SIG-M5 (cell line): ENCODE measurements around the gene MYO18A.

Experiments
- DNase-seq: peaks from one replicate; lab custom pipeline; 2025; lab: John Stamatoyannopoulos, UW

Gene MYO18A

DNA sequence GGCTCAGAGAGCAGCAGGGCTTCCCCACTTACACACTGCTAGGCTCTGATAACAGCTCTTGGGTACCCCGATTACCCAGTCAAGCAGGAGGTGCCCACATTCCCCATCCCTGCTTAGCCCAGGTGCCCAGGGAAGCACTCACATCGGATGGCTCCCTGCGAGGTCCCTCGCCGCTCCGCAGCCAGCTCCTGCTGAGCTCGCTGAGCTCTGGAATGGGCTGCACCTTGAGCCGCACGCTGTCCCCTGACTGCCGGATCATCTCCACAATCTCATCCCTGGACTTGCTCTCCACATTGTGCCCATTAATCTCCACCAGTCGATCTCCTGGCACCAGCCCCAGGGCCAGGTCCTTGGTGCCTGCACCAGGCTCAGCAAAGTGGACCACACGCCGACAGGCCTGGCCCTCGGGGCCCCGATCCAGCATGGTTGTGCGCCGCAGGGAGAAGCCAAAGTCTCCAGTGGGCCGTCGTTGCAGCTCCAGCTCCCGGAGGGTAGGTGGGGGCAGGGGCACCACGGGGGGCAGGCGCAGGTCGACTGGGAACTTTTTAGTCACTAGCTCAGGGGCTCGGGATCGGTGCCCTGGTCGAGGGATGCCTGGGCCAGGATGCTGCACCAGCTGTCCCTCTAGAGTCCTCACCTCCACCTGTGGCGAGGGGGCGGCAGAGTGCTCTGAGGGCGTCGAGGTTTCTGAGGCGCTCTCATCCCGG lies 14.2 kb downstream of the MYO18A start:
- no peak for DNase-seq

GRCh38 chr17:29165261-29165660 lies 14.9 kb downstream of the MYO18A start:
- DNase-seq = no peak

- no peak for DNase-seq
These were observed 16.6 kb downstream of the MYO18A start for GRCh38 chr17:29163563-29163962.

DNA sequence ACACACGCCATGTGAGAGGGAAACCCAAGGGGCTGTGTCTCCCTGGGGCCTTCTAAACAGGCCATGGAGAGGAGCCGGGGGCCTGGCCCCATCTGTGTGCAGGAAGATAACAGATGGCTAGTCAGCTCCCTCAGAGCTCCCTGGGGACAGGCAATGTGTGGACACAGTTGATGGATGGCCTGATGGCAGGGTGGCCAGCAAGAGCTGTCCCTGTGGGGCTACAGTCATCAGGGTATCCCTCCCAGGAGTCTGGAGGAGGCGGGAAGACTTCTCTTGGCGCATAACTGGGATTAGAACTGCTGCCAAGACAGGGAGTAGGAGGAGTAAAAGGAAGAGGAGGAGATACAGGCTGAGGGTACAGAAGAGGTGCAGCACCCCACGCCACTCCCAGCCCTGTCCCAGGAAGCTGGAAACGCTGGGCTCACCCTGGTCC lies 17.3 kb downstream of the MYO18A start:
- DNase-seq = no peak

DNA sequence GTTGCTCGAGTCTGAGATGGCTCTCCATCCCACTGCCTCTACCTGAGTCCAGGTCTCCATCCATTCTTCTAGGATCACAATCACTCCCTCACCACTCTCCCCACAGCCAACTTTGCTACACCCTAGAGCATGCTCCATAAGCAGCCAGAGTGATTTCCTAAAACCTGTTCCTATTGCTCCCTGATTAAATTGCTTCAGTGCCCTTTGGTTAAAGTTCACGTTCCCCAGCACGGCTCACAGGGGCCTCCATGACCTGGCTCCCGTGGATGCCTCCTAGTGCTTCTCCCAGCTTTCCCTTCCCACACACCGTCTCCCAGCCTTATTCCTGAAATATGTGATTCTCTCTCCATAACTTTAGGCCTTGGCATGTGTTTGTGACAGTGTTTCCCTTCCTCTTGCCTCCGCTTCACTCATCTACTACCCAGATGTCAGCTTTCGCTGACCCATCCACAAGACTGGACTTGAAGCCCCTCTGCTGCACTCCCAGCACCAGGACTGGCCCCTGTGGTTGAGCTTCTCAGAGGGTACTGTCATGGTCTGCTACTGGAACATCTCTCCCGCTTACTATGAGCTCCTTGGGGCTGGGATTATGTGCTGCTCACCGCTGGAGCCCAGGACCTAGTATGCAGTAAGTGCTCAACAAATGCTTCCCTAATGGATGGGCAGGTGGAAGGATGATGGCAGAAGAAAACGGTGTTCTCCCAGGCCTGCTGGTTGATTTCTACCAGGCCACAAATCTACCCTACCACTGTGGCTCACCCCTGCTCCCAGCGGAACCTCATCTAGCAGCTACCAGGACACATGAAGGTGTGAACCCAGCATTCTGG lies 17.9 kb downstream of the MYO18A start:
- DNase-seq = no peak

- no peak for DNase-seq
These were observed 19.9 kb downstream of the MYO18A start for GRCh38 chr17:29160253-29160652.

GRCh38 chr17:29159306-29159860 lies 20.8 kb downstream of the MYO18A start:
- DNase-seq = no peak

- DNase-seq = no peak
These were observed 21.5 kb downstream of the MYO18A start for GRCh38 chr17:29158488-29159275.

GRCh38 chr17:29158096-29158487 lies 22.1 kb downstream of the MYO18A start:
- no peak for DNase-seq

GRCh38 chr17:29157310-29157709 lies 22.9 kb downstream of the MYO18A start:
- DNase-seq = no peak

GRCh38 chr17:29156781-29157180 lies 23.4 kb downstream of the MYO18A start:
- DNase-seq = no peak

DNA sequence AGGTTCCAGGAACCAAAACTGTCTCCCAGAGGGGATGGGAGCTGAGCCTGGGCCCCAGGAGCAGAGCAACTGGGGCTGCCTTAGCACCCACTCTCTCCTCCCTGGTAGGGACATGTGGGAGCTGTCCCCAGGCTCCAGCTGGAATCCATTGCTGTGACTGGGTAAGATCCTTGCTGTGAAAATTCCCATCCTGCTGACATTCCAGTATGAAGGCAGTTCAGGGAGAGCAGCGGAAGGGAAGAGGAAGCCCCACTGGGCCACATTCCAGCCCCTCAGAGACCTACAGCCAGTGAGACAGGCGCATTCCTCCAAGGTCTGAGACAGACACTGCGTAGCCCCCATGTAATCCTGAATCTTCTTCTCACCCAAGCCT lies 24.2 kb downstream of the MYO18A start:
- no peak for DNase-seq

- no peak for DNase-seq
These were observed 24.8 kb downstream of the MYO18A start for GRCh38 chr17:29155227-29155965.

DNA sequence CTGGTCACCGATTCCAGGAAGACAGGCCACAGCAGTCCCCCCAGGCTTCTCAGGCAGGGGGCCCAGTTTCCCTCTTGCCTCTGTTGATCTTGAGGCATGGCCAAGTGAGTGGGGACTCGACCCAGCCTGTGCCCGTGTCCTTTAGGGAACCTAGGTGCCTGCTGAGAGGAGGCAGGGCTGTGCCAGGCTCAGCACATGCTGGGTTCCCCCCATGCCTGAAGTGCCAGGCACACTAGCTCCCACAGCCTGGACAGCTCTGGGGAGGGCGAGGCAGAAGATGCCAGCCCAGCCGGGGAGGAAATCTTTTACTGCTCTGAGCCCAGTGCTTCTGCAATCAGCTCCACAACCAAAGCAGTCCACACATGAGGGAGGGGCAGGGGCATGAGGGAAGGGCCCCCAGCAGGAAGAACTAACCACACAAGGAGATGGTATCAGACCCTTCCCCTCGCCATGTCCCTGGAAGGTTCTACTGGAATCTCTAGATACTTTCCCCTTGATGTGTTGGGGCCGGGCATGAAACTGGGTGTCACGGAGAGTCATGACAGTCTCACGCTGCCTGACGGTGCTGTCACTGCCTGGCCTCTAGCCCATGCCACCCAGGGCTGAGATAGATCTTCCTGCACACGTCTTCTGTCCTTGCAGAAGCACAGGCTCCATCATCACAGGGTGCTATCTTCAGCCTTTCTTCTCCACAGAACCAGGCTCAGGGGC lies 25.5 kb downstream of the MYO18A start:
- DNase-seq = no peak

DNA sequence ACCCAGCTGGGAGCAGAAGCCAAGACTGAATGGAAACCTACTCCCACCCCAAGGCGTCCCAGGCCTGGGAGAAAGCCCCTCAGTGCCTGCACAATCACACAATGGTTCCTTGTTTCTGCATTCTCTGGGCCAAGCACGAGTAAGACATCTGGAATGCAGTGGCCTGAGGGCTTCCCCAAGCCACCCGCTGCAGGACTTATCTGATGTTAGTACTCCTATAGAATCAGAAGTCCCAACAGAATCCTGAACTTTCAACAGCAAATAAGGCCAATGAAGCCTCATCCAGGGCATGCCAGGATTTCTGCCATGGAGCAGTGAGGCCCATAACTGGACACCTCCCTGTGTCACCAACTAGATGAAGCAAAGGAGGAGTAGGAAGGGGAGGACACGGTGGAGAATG lies 28.6 kb downstream of the MYO18A start:
- DNase-seq = no peak

GRCh38 chr17:29150161-29150560 lies 30.0 kb downstream of the MYO18A start:
- DNase-seq = no peak

DNA sequence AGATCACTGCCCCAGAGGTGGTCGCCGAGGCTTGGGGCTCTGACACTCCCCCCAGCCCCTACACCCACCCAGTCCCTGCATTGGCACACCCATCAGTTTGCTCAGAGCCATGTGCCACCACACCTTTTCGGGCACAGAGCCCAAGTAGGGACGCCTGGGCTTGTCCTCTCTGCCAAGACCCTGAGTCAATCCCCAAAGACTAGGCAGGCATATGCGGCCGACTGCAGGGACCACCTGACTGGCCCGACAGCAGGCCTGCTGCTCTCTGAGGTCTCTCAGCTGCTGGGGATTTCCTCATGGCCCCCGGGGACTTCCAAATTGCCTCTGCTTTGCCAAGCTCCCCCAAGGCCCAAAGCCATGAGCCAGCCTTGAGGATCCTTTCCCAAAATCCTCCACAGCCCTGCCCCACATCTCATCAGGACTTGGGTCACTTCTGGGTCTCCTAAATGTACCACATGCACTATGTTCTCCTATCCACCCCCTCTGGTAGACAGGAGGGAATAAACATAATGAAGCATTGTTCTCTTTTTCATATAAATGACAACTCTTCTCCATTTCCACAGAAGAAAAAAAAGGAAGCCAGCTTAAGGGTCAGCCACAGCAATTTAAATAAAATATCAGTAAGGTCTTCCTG lies 30.6 kb downstream of the MYO18A start:
- DNase-seq = no peak

- peak; percentile 30 for DNase-seq
These were observed 31.3 kb downstream of the MYO18A start for GRCh38 chr17:29148790-29149430.

GRCh38 chr17:29148257-29148789 lies 31.9 kb downstream of the MYO18A start:
- no peak for DNase-seq

- DNase-seq = no peak
These were observed 32.5 kb downstream of the MYO18A start for GRCh38 chr17:29147682-29148081.
